ENCODE measurements around the gene ZBED5.

The ZBED5 gene

DNA sequence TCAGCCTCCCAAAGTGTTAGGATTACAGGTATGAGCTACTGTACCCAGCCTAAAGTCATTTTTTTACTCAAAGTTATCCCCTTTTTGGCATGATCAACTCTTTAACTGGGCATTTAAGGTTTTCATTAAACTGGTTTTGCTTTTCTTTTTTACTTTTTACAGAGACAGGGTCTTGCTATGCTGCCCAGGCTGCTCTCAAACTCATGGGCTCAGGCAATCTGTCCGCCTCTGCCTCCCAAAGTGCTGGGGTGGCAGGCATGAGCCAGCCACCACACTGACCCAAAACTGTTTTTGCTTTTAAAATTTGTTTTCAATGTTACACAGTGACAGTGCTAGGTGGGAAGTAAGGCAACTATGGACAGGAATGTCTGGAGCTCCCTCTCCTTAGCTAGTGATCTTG lies 3.9 kb upstream of the ZBED5 start:
- H3K9ac ChIP-seq (ENCODE audit: low read length in 5 of 5), result no peak overlapping the region
- H3K4me1 ChIP-seq (ENCODE audit: control insufficient read depth in 5 of 5, insufficient read depth in 5 of 5, low read length in 5 of 5), result peaks cover 0 to 15% (median 14%) of the 10 kb centered on the region in 5 donors
- no peaks in the 10 kb centered on the region for H3K36me3 ChIP-seq (ENCODE audit: control insufficient read depth in 5 of 5, insufficient read depth in 5 of 5, low read length in 5 of 5)
- H3K27me3 ChIP-seq (ENCODE audit: control insufficient read depth in 5 of 5, insufficient read depth in 4 of 5, low read length in 5 of 5), result no peaks in the 10 kb centered on the region
- H3K9me3 ChIP-seq (ENCODE audit: control insufficient read depth in 5 of 5, low read length in 5 of 5), result no peaks in the 10 kb centered on the region
- H3K4me3 ChIP-seq (ENCODE audit: low read depth in 1 of 5, low read length in 5 of 5), result no peak overlapping the region
- no peak overlapping the region for H3K27ac ChIP-seq (ENCODE audit: low read depth, low read length)

DNA sequence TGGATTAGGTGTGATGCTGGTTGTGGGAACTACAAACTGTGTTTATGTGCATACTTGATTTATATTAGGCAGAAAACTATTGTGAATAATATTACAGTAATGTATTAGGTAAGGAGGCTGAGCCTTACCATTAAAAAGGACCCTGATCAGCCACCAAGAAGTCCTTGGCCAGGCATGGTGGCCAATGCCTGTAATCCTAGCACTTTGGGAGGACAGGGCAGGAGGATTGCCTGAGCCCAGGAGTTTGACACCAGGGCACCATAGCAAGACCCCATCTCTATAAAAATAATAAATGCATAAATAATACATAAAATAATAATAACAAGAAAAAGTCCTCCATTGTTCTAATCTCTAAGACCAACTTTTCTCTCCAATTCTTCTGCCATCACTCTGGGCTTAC lies 3.2 kb upstream of the ZBED5 start:
- no peak overlapping the region for H3K27ac ChIP-seq (ENCODE audit: low read depth, low read length)
- peaks cover 2 to 23% (median 21%) of the 10 kb centered on the region in 5 donors for H3K4me1 ChIP-seq (ENCODE audit: control insufficient read depth in 5 of 5, insufficient read depth in 5 of 5, low read length in 5 of 5)
- no peak overlapping the region for H3K4me3 ChIP-seq (ENCODE audit: low read depth in 1 of 5, low read length in 5 of 5)

DNA sequence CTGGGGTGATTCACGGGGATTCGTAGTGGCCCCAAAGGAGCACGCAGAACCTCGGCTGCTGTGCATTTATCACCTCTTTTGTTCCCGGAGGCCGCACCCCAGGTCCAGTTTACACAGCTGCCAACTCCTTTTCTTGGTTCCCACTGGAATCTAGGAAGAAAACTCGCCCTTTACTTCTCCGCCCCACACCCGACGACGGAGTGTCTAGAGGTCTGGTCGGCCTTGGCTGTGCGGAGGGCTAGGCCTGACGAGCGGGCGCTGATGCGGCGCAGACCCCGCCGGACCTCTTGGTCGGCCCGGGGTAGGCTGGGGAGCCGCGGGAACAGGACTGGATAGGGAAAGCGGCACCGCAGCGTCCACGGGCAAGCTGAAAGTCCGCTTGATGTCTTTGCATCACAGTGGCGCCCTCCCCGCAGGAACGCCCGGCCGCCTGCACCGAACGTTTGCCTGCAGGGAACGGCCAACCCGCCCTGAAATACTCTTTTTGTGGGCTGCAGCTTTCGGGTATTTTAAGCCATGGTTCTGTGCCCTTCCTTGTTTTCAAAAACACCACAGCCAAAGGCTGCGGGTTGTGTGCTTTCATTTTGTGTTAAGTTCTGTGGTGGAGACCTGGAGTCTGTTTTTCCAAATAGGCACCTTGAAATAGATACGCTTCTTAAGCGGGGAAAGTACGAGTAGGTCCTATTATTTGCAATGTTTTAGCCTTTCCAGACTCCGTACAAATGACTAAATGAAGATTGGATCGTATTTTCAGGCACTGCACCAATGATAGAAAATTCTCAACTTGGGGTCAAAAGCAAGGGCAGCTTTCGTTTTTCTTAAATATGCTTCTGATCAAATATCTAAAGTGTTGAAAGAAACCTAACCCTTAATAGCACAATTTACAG lies 829 bp upstream of the ZBED5 start:
- Histone ChIP-seq H3K27ac (ENCODE audit: low read depth, low read length) (peak overlapping the region; percentile 99), H3K9ac (ENCODE audit: low read length in 5 of 5) (peak overlapping the region; percentile 74 to 93 (median 89)), H3K36me3 (ENCODE audit: control insufficient read depth in 5 of 5, insufficient read depth in 5 of 5, low read length in 5 of 5) (peaks cover 12 to 18% (median 13%) of the 10 kb centered on the region in 5 donors), H3K4me3 (ENCODE audit: low read depth in 1 of 5, low read length in 5 of 5) (peak overlapping the region; percentile 87 to 98 (median 96)), H3K9me3 (ENCODE audit: control insufficient read depth in 5 of 5, low read length in 5 of 5) (no peaks in the 10 kb centered on the region), H3K27me3 (ENCODE audit: control insufficient read depth in 5 of 5, insufficient read depth in 4 of 5, low read length in 5 of 5) (no peaks in the 10 kb centered on the region), H3K4me1 (ENCODE audit: control insufficient read depth in 5 of 5, insufficient read depth in 5 of 5, low read length in 5 of 5) (peaks cover 2 to 24% (median 23%) of the 10 kb centered on the region in 5 donors)

More for the DNA sequence above, 3.2 kb upstream of the ZBED5 start:
- H3K36me3 ChIP-seq (ENCODE audit: control insufficient read depth in 5 of 5, insufficient read depth in 5 of 5, low read length in 5 of 5), result no peaks in the 10 kb centered on the region
- no peak overlapping the region for H3K9ac ChIP-seq (ENCODE audit: low read length in 5 of 5)
- H3K27me3 ChIP-seq (ENCODE audit: control insufficient read depth in 5 of 5, insufficient read depth in 4 of 5, low read length in 5 of 5), result no peaks in the 10 kb centered on the region
- no peaks in the 10 kb centered on the region for H3K9me3 ChIP-seq (ENCODE audit: control insufficient read depth in 5 of 5, low read length in 5 of 5)

DNA sequence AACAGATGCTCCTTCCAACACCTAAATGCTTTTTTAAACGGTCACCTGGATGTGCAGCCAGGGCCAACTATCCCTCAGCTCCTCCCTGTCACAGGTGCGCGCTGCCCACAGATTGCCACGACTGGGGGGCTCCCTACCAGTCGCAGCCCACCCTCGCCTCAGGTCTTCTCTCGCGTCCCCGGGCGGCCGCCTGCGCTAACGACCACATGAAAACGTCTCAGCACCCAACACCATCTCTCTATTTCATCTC lies 469 bp downstream of the ZBED5 start:
- Histone ChIP-seq H3K27me3 (ENCODE audit: control insufficient read depth in 5 of 5, insufficient read depth in 4 of 5, low read length in 5 of 5) (no peaks in the 10 kb centered on the region), H3K36me3 (ENCODE audit: control insufficient read depth in 5 of 5, insufficient read depth in 5 of 5, low read length in 5 of 5) (peaks cover 20 to 28% (median 23%) of the 10 kb centered on the region in 5 donors), H3K9ac (ENCODE audit: low read length in 5 of 5) (peak overlapping the region; percentile 69 to 93 (median 89)), H3K27ac (ENCODE audit: low read depth, low read length) (peak overlapping the region; percentile 99), H3K4me1 (ENCODE audit: control insufficient read depth in 5 of 5, insufficient read depth in 5 of 5, low read length in 5 of 5) (peaks cover 2 to 24% (median 23%) of the 10 kb centered on the region in 5 donors), H3K9me3 (ENCODE audit: control insufficient read depth in 5 of 5, low read length in 5 of 5) (no peaks in the 10 kb centered on the region), H3K4me3 (ENCODE audit: low read depth in 1 of 5, low read length in 5 of 5) (peak overlapping the region; percentile 87 to 98 (median 96))

- Histone ChIP-seq H3K4me1 (ENCODE audit: control insufficient read depth in 5 of 5, insufficient read depth in 5 of 5, low read length in 5 of 5) (peaks cover 2 to 24% (median 23%) of the 10 kb centered on the region in 5 donors), H3K9me3 (ENCODE audit: control insufficient read depth in 5 of 5, low read length in 5 of 5) (no peaks in the 10 kb centered on the region), H3K4me3 (ENCODE audit: low read depth in 1 of 5, low read length in 5 of 5) (peak overlapping the region; percentile 87 to 98 (median 96))
Measured at GRCh38 chr11:10856689-10857458, 979 bp downstream of the ZBED5 start.

DNA sequence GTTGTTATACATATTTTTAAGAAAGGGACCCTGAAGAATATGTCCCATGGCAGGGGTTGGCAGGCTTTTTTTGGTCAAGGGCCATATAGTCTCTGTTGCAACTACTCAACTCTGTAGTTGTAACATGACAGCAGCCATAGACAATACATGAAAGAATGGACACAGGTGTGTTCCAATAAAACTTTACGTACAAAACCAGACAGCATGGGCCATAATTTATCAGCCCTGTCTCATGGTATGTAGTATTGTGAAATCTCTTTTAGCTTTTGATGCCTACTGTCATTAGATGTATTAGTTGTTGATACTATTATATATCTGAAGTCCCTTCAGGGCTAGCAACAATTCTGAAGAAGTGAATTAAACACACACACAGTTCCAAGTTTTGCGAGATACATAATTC lies 2.6 kb downstream of the ZBED5 start:
- Histone ChIP-seq H3K27ac (ENCODE audit: low read depth, low read length) (no peak overlapping the region), H3K9ac (ENCODE audit: low read length in 5 of 5) (no peak overlapping the region), H3K36me3 (ENCODE audit: control insufficient read depth in 5 of 5, insufficient read depth in 5 of 5, low read length in 5 of 5) (peaks cover 23 to 39% (median 29%) of the 10 kb centered on the region in 5 donors), H3K4me3 (ENCODE audit: low read depth in 1 of 5, low read length in 5 of 5) (no peak overlapping the region), H3K27me3 (ENCODE audit: control insufficient read depth in 5 of 5, insufficient read depth in 4 of 5, low read length in 5 of 5) (no peaks in the 10 kb centered on the region), H3K9me3 (ENCODE audit: control insufficient read depth in 5 of 5, low read length in 5 of 5) (no peaks in the 10 kb centered on the region), H3K4me1 (ENCODE audit: control insufficient read depth in 5 of 5, insufficient read depth in 5 of 5, low read length in 5 of 5) (peaks cover 2 to 24% (median 23%) of the 10 kb centered on the region in 5 donors)

More at GRCh38 chr11:10856689-10857458, 979 bp downstream of the ZBED5 start:
- peak overlapping the region; percentile 99 for H3K27ac ChIP-seq (ENCODE audit: low read depth, low read length)
- H3K9ac ChIP-seq (ENCODE audit: low read length in 5 of 5), result peak overlapping the region; percentile 69 to 93 (median 89)
- H3K36me3 ChIP-seq (ENCODE audit: control insufficient read depth in 5 of 5, insufficient read depth in 5 of 5, low read length in 5 of 5), result peaks cover 23 to 33% (median 27%) of the 10 kb centered on the region in 5 donors
- no peaks in the 10 kb centered on the region for H3K27me3 ChIP-seq (ENCODE audit: control insufficient read depth in 5 of 5, insufficient read depth in 4 of 5, low read length in 5 of 5)

DNA sequence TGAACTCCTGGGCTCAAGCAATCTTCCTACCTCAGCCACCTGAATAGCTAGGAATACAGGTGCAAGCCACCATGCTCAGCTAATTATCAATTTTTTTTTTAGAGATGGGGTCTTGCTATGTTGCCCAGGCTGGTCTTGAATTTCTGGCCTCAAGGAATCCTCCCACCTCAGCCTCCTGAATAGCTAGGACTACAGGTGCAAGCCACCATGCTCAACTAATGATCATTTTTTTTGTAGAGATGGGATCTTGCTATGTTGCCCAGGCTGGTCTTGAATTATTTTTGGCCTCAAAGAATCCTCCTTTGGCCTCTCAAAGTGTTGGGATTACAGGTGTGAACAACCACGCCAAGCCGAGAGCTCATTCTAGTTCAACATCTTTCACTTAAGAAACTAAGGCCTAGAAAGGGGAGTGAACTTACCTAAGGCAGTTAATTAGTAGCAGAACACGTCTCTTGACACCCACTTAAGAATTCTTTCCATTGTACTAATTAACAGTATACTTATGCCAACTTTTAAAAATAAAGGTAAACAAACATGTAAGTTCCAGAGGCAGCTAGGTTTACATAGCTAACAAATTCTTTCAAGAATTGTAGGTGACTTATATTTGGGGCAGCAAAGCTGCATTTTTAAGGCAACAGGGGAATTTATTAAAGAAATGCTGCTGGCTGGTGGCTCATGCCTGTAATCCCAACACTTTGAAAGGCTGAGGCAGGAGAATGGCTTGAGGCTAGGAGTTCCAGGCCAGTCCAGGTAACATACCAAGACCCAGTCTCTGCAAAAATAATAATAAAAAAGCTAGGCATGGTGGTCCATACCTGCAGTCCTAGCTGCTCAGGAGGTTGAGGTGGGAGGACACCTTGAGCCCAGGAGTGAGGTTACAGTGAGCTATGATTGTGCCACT lies 9.6 kb downstream of the ZBED5 start:
- Histone ChIP-seq H3K9ac (ENCODE audit: low read length in 5 of 5) (no peak overlapping the region), H3K4me1 (ENCODE audit: control insufficient read depth in 5 of 5, insufficient read depth in 5 of 5, low read length in 5 of 5) (peaks cover 0 to 21% (median 5%) of the 10 kb centered on the region in 5 donors), H3K36me3 (ENCODE audit: control insufficient read depth in 5 of 5, insufficient read depth in 5 of 5, low read length in 5 of 5) (peaks cover 6 to 18% (median 13%) of the 10 kb centered on the region in 5 donors), H3K4me3 (ENCODE audit: low read depth in 1 of 5, low read length in 5 of 5) (no peak overlapping the region), H3K27me3 (ENCODE audit: control insufficient read depth in 5 of 5, insufficient read depth in 4 of 5, low read length in 5 of 5) (no peaks in the 10 kb centered on the region), H3K27ac (ENCODE audit: low read depth, low read length) (no peak overlapping the region), H3K9me3 (ENCODE audit: control insufficient read depth in 5 of 5, low read length in 5 of 5) (no peaks in the 10 kb centered on the region)

- Histone ChIP-seq H3K4me3 (ENCODE audit: low read depth in 1 of 5, low read length in 5 of 5) (no peak overlapping the region), H3K9me3 (ENCODE audit: control insufficient read depth in 5 of 5, low read length in 5 of 5) (no peaks in the 10 kb centered on the region), H3K27ac (ENCODE audit: low read depth, low read length) (no peak overlapping the region), H3K9ac (ENCODE audit: low read length in 5 of 5) (no peak overlapping the region), H3K27me3 (ENCODE audit: control insufficient read depth in 5 of 5, insufficient read depth in 4 of 5, low read length in 5 of 5) (no peaks in the 10 kb centered on the region), H3K4me1 (ENCODE audit: control insufficient read depth in 5 of 5, insufficient read depth in 5 of 5, low read length in 5 of 5) (peaks cover 0 to 26% (median 5%) of the 10 kb centered on the region in 5 donors), H3K36me3 (ENCODE audit: control insufficient read depth in 5 of 5, insufficient read depth in 5 of 5, low read length in 5 of 5) (peaks cover 0 to 5% (median 4%) of the 10 kb centered on the region in 5 donors)
Measured at GRCh38 chr11:10846660-10847059, 11.2 kb downstream of the ZBED5 start.

DNA sequence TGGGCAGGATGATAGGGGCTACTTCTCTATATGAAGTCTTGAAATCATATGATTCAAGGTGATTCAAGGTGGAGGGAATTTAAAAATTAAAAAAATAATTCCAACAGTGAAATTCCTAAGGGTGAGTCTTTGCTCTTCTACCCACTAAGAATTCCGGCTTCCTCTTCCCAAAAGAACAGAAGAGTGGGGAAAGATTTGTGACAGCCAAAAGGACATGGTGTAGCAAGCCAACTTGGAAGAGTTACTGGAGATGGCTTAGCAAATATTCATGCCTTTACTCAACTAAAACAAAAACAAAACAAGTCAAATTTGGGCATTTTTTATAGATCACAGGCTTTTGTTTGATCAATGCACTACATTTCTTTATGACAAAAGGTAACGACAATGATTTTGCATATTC lies 12.3 kb downstream of the ZBED5 start:
- Histone ChIP-seq H3K4me3 (ENCODE audit: low read depth in 1 of 5, low read length in 5 of 5) (no peak overlapping the region), H3K9me3 (ENCODE audit: control insufficient read depth in 5 of 5, low read length in 5 of 5) (no peaks in the 10 kb centered on the region), H3K27ac (ENCODE audit: low read depth, low read length) (peak overlapping the region; percentile 34), H3K36me3 (ENCODE audit: control insufficient read depth in 5 of 5, insufficient read depth in 5 of 5, low read length in 5 of 5) (peaks cover 0 to 4% (median 0%) of the 10 kb centered on the region in 5 donors), H3K4me1 (ENCODE audit: control insufficient read depth in 5 of 5, insufficient read depth in 5 of 5, low read length in 5 of 5) (peaks cover 0 to 26% (median 5%) of the 10 kb centered on the region in 5 donors), H3K9ac (ENCODE audit: low read length in 5 of 5) (no peak overlapping the region), H3K27me3 (ENCODE audit: control insufficient read depth in 5 of 5, insufficient read depth in 4 of 5, low read length in 5 of 5) (no peaks in the 10 kb centered on the region)
